Right cardiac atrium (tissue), 5 donors: ENCODE results near the gene UNCX. TPM values are rescaled to one million over a fixed set of nuclear protein-coding genes. Genes with fewer than 3 reads are reported as not detected.

Source experiments
- ATAC-seq, 2 donors: fragments of 200-7000 bp; cut with Tn5 transposase; one replicate each; pipeline versions ENCODE4 v1.8.0 to v1.9.1; 2020; ENCODE audit warnings: moderate library complexity in 2 of 2, mild to moderate bottlenecking in 1 of 2
- DNase-seq, 3 donors: peaks; one replicate each; pipeline ENCODE4 v3.0.0-alpha.2; 2020
- H3K27ac ChIP-seq: one replicate; pipeline ENCODE4 v1.5.1; 2013; ENCODE audit warnings: mild to moderate bottlenecking, low read length, control low read depth, moderate library complexity
- H3K27me3 ChIP-seq: one replicate; pipeline ENCODE4 v1.6.1; 2013; ENCODE audit not compliant: control insufficient read depth, insufficient read depth
- H3K4me1 ChIP-seq: one replicate; pipeline ENCODE4 v1.6.1; 2013; ENCODE audit warnings: low read length; ENCODE audit not compliant: control insufficient read depth, insufficient read depth
- H3K4me3 ChIP-seq: one replicate; pipeline ENCODE4 v1.5.1; 2013; ENCODE audit warnings: low read length, control low read depth
- H3K9me3 ChIP-seq: one replicate; pipeline ENCODE4 v1.6.1; 2013; ENCODE audit warnings: low read length; ENCODE audit not compliant: control insufficient read depth
- WGBS: extraction: QIAGEN DNeasy Blood & Tissue Kit; methylation state at CpG from one replicate; pipeline ENCODE4 v1.1.7; 2013; 5-methylcytosine and 5-hydroxymethylcytosine counted together
- intact Hi-C, 4 donors: fragments of 100-400 bp; cut with DNase I; formaldehyde crosslinking; loops; one replicate each; pipeline versions ENCODE4 v1.11.0 to v1.14.0; 2022 to 2023
- polyA plus RNA-seq: library from polyadenylated mRNA; stranded (reverse); fragments of 200-250 nt; gene quantifications from one replicate; pipeline ENCODE4 v1.2.3, GENCODE V29; 2013
- total RNA-seq, 4 donors: library from RNA; stranded (reverse); fragmentation: NEBNext Ultra II Directional; extraction: Animal tissue kit (Norgen Biotek cat#: 25700); gene quantifications; one replicate each; pipeline ENCODE4 v1.2.1, GENCODE V29; 2021
- donor health status: healthy with polysubstance abuse.
- donor health status: DM: no; HTN: yes; CAD: no.
- donor health status: DM: no; HTN: no; CAD: no.
- donor health status: DM: no; HTN: yes; CAD: no; lungs with severe emphysema.
- donor health status: DM: yes; HTN: yes; CAD: no.

UNCX gene
- total and polyA plus RNA-seq, 5 donors: not detected

- Histone ChIP-seq H3K4me1 (no peaks in the 10 kb centered on the region), H3K9me3 (no peaks in the 10 kb centered on the region), H3K27ac (no peak overlapping the region), H3K27me3 (peaks cover 6% of the 10 kb centered on the region), H3K4me3 (no peak overlapping the region)
- DNase-seq (no peak), ATAC-seq (no peak)
- intact Hi-C loops: loop anchor here in 3 of 4 donors (5.0 to 10.0 kb wide), 4 partner anchors 177 to 247 kb away; no protein-coding TSS in a partner anchor
- 13% methylated on average over 13 of the region's 13 CpGs for WGBS
Measured at GRCh38 chr7:1227814-1228544, 4.7 kb upstream of the UNCX start.

- DNase-seq (no peak), ATAC-seq (no peak)
- no peaks in the 10 kb centered on the region for H3K9me3 ChIP-seq
- no peak overlapping the region for H3K4me3 ChIP-seq
- H3K27ac ChIP-seq: no peak overlapping the region
- intact Hi-C loops: loop anchor here in 3 of 4 donors (5.0 to 10.0 kb wide), 4 partner anchors 176 to 246 kb away; no protein-coding TSS in a partner anchor
- peaks cover 6% of the 10 kb centered on the region for H3K27me3 ChIP-seq
- 10% methylated on average over 17 of the region's 17 CpGs for WGBS
- no peaks in the 10 kb centered on the region for H3K4me1 ChIP-seq
Measured at GRCh38 chr7:1228545-1229201, 4.0 kb upstream of the UNCX start.

- no peak for DNase-seq
- WGBS: 5% methylated on average over 64 of the region's 64 CpGs
- Histone ChIP-seq H3K4me3 (no peak overlapping the region), H3K4me1 (no peaks in the 10 kb centered on the region), H3K27me3 (peaks cover 6% of the 10 kb centered on the region), H3K27ac (no peak overlapping the region), H3K9me3 (no peaks in the 10 kb centered on the region)
- ATAC-seq: no peak
- intact Hi-C loops: loop anchor here in 3 of 4 donors (5.0 to 10.0 kb wide), 4 partner anchors 175 to 245 kb away; no protein-coding TSS in a partner anchor
Measured at GRCh38 chr7:1229202-1229947, 3.3 kb upstream of the UNCX start.

- no peak for ATAC-seq
- no peak for DNase-seq
- Histone ChIP-seq H3K27ac (no peak overlapping the region), H3K4me1 (no peaks in the 10 kb centered on the region), H3K4me3 (no peak overlapping the region), H3K27me3 (peaks cover 6% of the 10 kb centered on the region), H3K9me3 (no peaks in the 10 kb centered on the region)
- intact Hi-C loops: loop anchor here in 3 of 4 donors (5.0 to 10.0 kb wide), 4 partner anchors 175 to 245 kb away; no protein-coding TSS in a partner anchor
- WGBS: 2% methylated on average over 26 of the region's 37 CpGs
Measured at GRCh38 chr7:1229956-1230355, 2.7 kb upstream of the UNCX start.

GRCh38 chr7:1230411-1231213 lies 2.1 kb upstream of the UNCX start:
- H3K27me3 ChIP-seq: peaks cover 6% of the 10 kb centered on the region
- DNase-seq: no peak
- H3K4me1 ChIP-seq: no peaks in the 10 kb centered on the region
- ATAC-seq: no peak
- no peaks in the 10 kb centered on the region for H3K9me3 ChIP-seq
- WGBS: 9% methylated on average over 64 of the region's 64 CpGs
- no peak overlapping the region for H3K4me3 ChIP-seq
- H3K27ac ChIP-seq: no peak overlapping the region
- intact Hi-C loops: no loop called here

- no peaks in the 10 kb centered on the region for H3K4me1 ChIP-seq
- ATAC-seq: peak in 1 of 2 donors; percentile 23
- H3K27me3 ChIP-seq: peaks cover 6% of the 10 kb centered on the region
- 6% methylated on average over 40 of the region's 40 CpGs for WGBS
- DNase-seq: no peak
- no peak overlapping the region for H3K27ac ChIP-seq
- intact Hi-C loops: no loop called here
- H3K4me3 ChIP-seq: no peak overlapping the region
- H3K9me3 ChIP-seq: no peaks in the 10 kb centered on the region
Measured at GRCh38 chr7:1231214-1232102, 1.2 kb upstream of the UNCX start.

- ATAC-seq (no peak), DNase-seq (no peak)
- WGBS: 5% methylated on average over 12 of the region's 12 CpGs
- H3K27ac ChIP-seq: no peak overlapping the region
- no peaks in the 10 kb centered on the region for H3K4me1 ChIP-seq
- H3K27me3 ChIP-seq: peaks cover 6% of the 10 kb centered on the region
- intact Hi-C loops: no loop called here
- H3K4me3 ChIP-seq: no peak overlapping the region
- H3K9me3 ChIP-seq: no peaks in the 10 kb centered on the region
Measured at GRCh38 chr7:1232103-1232466, 587 bp upstream of the UNCX start.

GRCh38 chr7:1233333-1234048 lies 819 bp downstream of the UNCX start:
- intact Hi-C loops: no loop called here
- WGBS: 2% methylated on average over 70 of the region's 73 CpGs
- ATAC-seq: no peak
- H3K4me3 ChIP-seq: no peak overlapping the region
- peaks cover under 1% of the 10 kb centered on the region for H3K27me3 ChIP-seq
- DNase-seq: no peak
- H3K4me1 ChIP-seq: no peaks in the 10 kb centered on the region
- no peak overlapping the region for H3K27ac ChIP-seq
- no peaks in the 10 kb centered on the region for H3K9me3 ChIP-seq

GRCh38 chr7:1234049-1234880 lies 1.6 kb downstream of the UNCX start:
- H3K27me3 ChIP-seq: no peaks in the 10 kb centered on the region
- H3K4me1 ChIP-seq: no peaks in the 10 kb centered on the region
- intact Hi-C loops: no loop called here
- ATAC-seq (no peak), DNase-seq (no peak)
- H3K4me3 ChIP-seq: no peak overlapping the region
- WGBS: 7% methylated on average over 30 of the region's 30 CpGs
- no peak overlapping the region for H3K27ac ChIP-seq
- no peaks in the 10 kb centered on the region for H3K9me3 ChIP-seq
